HG02884 (cell line): ENCODE results near the gene KCNQ1.

Experiments used
- ATAC-seq: cut with Tn5 transposase; IDR thresholded peaks from one replicate; pipeline ENCODE4 v1.9.1; 2021; ENCODE audit warnings: mild to moderate bottlenecking, moderate library complexity; ENCODE audit not compliant: unreplicated experiment

The KCNQ1 gene

DNA sequence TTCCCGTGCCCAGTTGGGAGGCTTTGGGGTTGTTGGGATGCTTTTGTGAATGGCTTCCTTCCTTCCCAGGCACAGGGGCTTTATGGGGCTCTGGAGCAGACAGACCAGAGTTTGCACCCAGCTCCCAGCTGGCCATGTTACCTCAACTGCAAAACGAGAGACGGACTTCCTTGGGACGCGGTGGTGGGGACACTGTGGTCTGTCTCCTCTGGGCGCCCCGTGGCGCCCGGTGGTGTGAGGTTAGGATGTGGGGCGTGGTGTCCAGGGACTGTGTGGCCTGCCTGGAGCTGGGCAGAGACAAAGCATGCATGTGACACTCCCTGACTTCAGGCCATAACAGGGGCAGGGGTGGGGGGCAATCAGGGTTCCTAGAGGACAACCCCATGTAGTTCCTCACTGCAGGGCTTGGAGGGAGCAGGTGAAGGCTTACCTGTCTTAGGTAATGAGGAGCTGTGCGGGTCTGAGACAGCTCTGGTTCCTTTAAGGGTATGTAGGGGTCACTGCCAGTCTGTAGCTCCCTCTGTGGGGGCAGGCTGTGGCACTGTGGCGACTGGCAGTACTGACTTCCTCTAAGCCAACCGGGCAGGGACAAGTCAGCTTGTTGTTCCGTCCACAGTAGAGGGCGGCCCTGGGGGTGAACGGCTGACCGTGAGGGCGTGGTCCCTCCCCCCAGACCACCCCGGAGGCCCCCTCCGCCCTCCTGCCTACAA is 14.4 kb downstream of the KCNQ1 start:
- ATAC-seq = no peak

DNA sequence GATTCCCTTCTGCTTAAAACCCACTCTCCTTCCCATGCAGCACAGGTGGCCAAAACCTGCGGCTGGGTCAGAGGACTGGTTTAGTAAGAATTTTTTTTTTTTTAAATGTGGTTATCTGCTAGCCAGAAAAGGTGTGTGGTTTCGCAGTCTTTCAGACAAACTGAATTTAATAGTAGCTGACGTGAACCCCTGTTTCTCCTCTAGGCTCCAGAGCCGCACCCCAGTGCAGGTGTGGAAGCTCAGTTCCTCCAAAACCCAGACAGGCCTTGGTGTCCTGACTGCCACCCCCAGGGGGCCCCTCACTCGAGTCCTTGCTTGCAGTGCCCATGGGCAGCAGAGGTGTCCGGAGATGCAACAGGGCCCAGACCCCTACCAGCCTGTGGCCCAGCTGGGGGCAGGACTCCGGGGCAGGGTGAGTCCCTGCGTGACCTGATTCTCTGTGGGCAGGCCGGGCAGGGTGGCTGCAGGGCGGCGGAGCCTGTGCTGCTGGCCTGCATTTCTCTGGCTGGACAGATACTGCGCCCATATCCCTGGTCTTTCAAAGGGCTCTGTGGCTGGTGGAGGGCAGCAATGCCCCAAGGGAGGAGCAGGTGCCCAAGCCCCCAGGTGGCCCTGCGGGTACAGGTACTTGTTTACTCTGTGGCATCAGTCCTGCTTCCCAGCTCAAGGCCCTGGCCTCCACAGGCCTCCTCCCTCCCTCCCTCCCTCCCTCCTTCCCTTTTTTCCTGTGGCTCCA is 15.2 kb downstream of the KCNQ1 start:
- ATAC-seq = no peak

DNA sequence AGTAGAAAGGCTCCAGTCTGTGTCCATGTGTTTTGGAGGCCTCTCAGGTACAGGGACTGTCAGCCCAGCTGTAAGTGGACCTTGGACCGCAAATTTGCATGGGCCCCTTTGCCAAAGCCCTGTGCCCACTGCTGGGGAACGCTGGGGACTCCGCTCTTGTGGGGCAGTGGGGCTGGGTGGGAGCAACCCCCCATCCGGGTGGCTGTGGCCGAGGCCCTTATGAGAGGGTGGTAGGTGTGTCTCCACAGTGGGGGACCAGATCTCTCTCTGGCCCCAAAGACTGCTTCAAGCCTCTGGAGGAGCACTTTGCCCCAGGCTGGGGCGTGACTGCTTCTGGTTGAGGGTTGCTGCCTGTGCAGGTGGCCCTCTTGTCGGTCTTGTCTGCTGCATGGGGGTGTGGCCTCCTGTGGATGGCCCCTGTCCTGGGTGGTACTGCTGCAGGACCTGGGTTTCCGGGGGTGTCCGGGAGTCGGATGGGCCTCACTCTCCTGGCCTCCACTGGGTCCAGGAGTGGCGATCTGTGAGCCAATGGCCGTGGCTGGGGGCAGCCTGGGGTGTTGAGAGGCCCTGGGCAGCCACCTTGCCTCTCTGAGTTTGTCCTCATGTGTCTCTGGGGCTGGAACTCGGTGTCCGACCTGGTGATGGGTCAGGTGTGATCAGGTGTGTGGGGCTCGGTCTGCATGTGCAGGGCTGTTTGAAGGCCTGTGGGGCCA is 15.9 kb downstream of the KCNQ1 start:
- ATAC-seq = no peak

DNA sequence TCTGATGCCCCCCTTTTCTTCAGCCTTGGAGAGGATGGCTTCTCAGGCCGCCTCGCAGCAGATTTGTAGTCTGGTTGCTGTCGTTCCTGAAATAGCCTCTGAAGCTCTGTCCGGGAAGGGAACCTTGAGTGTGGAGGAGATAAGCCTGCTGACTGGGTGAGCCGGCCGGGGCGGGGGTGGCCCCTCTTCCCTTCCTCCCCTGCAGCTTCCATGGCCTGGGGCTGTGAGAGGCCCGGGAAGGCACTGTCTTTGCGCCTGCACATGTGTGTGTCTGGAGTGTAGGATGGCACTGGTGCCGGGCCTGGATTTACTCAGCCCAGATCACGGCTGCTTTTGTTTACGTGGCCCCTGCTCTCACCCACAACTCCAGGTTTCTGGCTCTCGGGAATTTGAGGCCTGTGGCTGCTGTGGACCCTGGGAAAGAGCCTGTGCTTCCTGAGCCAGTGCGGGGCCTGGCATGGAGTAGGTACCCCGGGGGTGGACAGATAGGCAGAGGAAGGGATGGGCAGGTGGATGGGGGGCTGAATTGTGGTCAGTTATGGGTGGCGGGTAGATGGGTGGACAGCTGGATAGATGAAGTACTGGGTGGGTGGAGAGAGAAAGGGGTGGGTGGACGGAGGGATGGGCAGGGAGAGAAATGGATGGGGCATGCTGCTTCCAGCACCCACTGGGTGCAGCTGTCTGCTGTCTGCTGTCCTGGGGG is 16.6 kb downstream of the KCNQ1 start:
- no peak for ATAC-seq

DNA sequence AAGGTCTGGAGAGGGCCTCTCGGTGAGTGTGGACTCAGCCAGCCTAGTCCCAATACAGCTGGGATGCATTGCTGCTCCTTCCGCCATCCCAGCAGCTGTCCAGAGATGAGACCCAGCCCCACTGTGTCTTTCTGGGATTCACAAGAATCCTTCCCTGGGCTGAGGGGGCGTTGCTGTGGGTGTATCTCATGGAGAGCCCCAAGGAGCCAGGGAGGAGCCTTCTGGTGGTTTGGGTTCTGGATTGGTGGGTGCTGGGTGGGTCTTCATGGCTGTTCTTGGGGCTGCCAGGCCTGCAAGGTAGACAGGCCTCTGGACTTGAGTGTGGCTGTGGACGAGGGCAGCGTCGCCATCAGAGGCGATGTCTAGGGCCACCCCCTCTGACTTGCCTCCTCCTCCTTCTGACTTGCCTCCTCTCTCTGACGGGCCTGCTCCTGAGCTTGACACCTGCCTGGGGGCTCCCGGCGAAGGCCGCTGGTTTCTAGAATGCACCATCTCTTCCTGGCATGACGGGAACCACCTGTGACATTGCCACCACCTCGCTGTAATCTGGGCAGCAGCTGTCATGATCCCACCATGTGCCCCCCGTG is 17.2 kb downstream of the KCNQ1 start:
- no peak for ATAC-seq

DNA sequence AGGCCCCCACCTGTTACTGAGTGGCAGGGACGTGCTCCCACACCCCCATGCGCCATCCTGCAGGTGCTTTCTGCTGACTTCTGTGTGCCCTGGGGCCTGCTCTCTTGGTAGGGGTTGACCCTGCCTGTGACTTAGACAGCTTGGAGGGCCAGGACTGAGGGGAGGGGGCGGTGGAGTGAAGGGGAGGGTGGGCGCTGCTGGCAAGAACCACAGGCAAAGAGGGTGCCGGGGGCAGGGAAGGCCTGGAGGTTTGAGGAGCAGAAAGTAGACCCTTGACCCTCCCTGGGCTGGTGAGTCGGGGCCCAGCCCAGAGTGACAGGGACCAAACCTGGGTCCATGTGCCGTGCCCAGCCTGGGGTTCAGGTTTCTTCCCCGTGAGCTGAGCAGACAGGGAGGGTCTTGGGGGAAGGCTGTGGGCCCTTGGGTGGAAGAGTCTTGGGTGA is 17.8 kb downstream of the KCNQ1 start:
- no peak for ATAC-seq

DNA sequence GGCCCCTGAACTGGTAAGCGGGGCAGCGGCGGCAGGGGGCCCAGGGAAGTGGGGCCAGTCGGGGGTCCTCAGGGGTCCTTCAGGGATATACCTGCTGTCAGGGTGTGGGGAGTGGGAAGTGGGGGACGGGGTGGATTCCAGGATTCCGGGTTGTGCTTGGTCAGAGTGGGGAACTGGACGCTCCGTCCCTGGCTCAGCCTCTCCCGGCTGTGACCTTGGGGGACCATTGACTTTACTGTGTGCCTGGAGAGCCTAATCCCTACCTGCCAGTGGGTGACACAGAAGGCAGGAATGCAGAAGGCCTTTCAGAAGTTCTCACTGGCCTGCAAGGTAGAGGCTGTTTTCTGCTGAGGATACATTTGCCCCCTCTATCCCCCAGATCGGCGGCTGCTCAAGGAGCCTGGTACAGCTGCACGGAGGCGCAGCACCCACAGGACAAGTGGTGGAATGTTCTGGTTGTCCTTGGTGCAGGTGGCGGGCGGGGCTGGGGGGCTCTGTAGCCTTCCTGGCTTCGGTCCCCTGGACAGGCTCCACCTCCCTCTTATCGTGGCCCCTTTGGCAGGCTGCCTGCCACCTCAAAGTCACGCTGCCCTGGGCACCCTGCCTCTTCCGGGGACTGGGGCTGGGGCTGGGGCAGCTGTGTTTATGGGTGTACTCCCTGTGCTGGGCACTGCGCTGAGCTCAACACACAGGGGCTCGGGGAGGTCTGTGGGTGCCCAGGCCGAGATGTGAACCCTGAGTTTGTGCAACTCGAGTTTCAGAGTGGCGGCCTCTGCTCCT is 18.4 kb downstream of the KCNQ1 start:
- ATAC-seq = no peak

DNA sequence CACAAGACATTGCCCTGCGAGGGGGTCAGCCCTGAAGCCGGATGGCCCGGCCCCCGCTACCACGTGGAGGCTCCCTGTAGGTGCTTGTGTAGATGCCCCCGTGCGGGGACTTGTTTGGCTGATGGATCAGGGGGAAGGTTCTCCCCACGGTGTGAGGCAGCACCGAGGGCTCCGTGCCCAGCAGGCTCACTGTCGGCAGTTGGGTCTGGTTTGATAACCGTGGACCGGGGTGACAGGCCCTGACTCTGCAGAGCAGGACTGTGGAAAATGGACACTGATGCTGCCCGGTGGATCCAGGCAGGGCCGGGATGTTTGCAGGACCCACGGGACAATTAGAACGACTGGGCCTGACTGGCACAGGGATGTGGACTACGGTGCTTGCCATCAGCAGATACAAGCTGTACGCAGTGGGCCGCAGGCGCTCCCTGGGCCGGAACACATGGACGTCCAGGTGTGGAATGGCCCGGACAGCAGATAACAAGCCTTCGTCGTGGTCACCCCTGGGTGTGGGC is 19.0 kb downstream of the KCNQ1 start:
- ATAC-seq = no peak

DNA sequence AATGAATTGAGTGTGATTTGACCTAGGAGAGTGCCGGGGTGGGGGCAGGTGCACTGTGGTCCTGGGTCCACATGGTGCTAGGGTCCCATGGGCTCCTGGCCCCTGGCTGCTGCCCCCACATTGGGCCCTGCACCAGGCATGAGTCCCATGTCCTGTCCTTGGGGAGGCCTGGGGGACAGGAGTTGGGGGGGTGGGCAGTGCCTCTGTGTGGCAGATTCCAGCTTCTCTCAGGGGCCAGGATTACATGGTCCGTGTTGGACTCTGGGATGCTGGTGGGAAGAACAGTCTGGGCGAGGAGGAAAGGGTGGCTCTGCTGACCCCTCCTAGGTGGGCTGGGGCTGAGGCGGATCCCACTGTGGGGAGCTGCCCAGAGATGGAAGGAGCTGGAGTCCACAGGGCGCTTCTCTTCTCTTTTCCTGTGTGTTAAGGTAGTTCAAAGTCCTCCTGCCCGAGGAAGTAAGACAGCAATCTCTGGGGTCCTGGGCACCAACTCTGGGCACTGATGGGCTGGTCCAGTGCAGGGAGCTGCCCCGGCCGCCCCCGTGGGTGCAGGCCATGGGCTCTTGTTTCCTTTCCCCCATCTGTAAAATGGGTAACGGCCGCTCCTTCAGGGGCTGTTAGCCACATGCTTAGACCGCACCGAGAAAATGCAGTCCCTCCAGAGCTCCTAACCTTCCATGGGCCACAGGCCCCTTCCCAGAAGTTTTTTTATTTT is 19.8 kb downstream of the KCNQ1 start:
- ATAC-seq = no peak

DNA sequence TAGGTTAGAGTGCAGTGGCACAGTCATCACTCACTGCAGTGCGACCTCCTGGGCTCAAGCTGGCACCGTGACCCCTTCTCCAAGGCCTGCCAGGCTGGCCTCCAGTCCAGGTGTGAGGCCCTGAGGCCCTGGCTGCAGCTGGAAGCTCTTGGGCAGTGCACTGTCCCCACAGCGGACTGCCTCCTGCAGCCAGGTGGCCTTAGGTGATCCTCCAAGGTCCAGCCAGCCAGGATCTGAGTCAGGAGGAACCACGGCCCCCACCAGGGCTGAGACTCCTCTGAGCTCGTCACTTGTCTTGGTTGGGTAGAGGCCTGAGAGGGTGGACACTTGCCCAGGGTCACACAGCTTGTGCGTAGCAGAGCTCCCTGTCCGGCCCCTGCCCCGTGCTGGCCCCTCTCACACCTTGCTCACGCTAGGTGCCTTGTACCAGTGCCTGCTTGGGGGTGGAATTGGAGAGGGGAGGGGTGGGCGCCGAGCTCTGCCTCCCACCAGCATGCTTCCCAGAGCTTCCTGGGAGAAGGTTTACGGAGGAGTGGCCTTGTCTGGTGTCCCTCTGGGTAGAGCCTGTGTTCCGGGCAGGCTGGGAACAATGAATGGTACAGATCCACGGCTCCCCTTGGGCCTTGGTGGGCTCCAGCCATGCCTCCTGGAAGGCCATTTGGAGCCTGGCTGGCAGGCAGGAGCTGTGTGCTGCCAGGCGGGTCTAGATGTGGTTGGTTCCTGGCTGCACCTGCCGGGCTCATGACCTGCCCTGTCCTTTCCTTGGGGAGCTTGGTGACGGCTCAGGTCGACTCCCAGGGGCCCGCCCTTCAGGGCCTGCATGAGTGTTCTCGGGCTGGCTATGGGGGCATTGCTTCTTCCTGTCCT is 20.6 kb downstream of the KCNQ1 start:
- ATAC-seq = no peak

DNA sequence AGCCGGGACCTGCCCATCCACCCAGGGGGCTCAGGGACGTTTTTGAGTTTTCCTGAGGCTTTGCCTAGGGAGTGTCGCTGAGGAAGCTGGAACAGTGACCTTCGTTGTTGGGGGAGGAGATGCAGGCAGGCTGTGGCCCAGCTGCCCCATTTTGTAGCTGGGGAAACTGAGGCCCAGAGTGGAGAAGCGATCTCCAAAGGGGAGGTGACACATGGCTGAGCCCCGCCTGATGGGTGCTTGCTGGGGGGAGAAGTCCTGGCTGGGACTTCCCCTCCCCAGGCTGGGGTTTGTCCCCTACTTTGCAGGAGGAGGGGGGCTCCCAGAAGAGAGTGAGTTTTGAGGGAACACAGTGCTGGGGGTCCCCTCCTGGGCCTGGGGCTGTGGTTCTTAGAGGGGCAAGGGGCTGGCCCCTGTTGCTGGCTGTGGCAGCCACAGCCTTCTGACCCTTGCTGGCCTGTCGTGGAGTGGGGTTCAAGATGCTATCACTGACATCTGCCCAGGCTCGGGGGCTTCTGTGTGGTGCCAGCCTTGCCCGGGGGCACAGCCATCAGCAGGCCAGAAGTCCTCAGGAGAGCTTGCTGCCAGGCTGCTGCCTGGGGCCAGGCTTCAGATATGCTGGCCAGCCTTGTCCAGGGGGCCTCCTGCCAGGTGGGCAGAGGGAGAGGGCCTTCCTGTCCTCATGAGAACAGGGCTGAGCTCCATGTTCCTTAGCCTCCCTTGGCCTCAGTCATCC is 21.4 kb downstream of the KCNQ1 start:
- ATAC-seq = no peak

DNA sequence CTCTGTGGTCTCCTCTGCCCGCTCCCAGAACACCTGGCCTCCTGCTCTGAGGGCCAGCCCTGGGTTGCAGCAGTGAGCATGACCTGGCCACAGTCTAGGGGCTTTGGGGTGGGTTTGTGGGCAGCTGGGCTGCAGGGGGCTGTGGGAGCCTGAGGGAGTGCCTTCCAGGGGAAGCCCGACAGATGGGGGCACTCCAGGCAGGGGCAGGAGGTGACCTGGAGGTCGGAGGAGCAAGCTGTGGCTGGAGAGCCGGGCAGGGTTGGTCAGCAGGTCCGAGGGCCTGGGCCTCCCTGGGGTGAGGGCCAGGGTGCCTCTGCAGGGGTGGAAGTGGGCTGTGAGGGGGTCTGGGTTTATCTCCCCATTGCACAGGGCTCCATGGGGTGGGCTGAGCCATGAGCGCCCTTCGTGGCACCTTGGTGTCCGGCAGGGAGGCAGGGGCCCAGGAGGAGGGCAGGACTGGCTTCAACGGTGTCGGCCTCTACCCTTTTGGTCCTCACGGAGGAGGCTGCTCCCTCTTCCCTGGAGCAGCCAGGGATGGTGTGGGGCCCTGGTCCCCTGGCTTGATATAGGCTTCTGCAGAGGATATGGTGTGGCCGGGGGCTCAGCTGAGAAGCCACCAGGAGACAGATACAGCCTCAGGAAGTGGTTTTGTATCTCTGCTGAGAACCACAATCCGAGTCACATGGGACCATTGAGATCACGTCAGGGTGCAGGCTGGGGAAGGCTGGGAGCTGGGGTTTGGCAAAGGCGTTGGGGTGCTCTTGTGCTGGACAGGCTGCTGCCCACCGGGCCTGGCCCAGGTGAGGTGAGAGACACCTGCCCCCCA is 22.3 kb downstream of the KCNQ1 start:
- ATAC-seq = no peak

DNA sequence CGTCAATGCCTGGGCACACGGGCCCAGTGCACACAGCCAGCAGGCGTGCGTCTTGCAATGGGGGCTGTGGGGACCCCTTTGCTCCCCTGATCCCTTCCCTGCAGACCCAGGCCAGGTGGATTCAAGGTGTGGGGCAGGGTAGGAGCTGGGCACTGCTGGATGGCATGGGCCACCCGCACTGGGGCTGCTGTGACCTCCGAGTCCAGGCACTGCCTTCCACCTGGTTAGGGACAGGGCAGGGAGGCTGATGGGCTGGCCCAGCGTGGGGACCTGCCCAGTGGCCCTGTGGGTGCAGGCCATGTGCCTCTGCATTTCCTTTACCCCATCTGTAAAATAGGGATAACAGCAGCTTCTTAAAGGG is 22.9 kb downstream of the KCNQ1 start:
- no peak for ATAC-seq

DNA sequence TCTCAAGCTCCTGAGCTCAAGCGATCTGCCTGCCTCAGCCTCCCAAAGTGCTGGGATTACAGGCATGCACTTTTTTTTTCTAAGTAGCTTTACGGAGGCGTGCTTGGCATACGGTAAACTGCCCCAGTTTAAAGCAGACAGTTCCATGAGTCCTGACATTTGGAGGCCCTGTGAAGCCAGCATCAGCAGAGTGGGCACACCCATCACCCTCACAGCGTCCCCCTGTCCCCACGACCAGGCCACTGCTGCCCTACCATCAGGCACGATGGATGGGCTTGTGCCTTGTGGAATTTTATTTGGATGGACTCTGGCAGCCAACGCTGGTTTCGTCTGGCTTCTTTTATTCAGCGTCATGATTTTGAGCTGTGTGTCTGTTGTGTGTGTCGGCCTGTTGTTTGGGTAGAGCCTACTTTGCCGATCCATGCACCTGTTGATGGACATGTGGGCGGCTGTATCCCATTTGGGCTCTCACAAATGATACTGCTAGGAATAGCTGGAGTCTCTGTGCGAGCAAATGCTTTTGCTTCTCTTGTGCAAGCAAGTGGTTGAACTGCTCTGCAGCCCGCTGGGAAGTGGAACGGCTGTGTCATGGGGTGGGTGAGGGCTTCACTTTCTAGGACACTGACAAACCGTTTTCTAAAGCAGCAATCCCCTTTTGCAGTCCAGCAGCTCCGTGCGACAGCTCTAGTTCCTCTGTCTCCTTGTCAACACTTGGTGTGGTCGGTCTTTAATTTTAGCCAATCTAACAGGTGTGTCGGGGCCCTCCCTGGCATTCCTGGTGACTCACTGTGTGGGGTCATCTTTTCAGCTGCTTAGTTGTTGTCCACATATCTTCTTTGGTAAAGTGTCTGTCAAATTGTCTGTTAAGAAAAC is 23.8 kb downstream of the KCNQ1 start:
- no peak for ATAC-seq

DNA sequence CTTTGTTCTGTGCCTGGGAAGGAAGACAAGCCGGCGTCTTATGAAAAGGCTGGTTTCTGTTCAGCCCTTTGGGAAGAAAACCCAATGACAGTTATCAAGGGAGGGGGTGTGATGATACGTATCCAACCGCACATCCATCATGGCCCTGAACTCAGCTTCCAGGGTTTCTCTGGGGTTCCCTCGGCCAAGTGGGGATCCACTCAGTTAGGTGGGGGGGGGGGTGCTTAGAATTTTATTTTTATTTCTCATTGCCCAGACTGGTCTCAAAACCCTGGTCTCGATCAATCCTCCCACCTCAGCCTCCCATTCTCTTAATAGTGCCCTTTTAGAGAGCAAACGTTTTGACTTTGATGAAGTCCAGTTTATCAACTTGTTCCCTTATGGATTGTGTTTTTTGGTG is 25.7 kb downstream of the KCNQ1 start:
- no peak for ATAC-seq
